Common myeloid progenitor, CD34-positive (primary cell): Measurements from ENCODE around the gene MEIS1. TPM values are rescaled to one million over a fixed set of nuclear protein-coding genes. Genes with fewer than 3 reads are reported as not detected.
A peak's percentile ranks its signal among the peaks of the same experiment; 100 is the strongest.
"Not testable (repeated sequence)": the region's sequence is repeated elsewhere in the genome, so short reads cannot be mapped to it uniquely, and the experiment has no call there.

Experiments
- CTCF ChIA-PET: fragments of 350-600 bp; sonication (Branson Sonifier 250); formaldehyde crosslinking; loops from one replicate; lab custom pipeline; 2021; ENCODE audit warnings: antibody characterized with exemption; lab: Charles Lee
- POLR2A ChIA-PET: fragments of 350-600 bp; sonication (Branson Sonifier 250); formaldehyde crosslinking; loops from one replicate; lab custom pipeline; 2021; ENCODE audit warnings: antibody characterized with exemption; lab: Charles Lee
- DNase-seq, 3 donors: peaks; one replicate each; pipeline versions ENCODE4 v3.0.0 to v3.0.0-alpha.2; 2013
- H3K27ac ChIP-seq, 2 experiments: 1 replicate in 1 of 2; 2 replicates in 1 of 2; pipeline ENCODE4 v1.7.0; 2013; ENCODE audit warnings: inconsistent platforms in 2 of 2, low read length in 2 of 2, mild to moderate bottlenecking in 2 of 2, low read depth in 1 of 2, moderate library complexity in 1 of 2; ENCODE audit not compliant: severe bottlenecking in 2 of 2, insufficient read depth in 1 of 2, poor library complexity in 1 of 2
- H3K27me3 ChIP-seq, 5 experiments: replicated peaks in 2 of 5; 1 replicate in 3 of 5; 2 replicates in 2 of 5; pipeline versions ENCODE4 v1.6.1 to v1.7.0; 2013; ENCODE audit warnings: low read length in 4 of 5, mild to moderate bottlenecking in 2 of 5, moderate library complexity in 2 of 5, inconsistent platforms in 1 of 5; ENCODE audit not compliant: insufficient read depth in 5 of 5, control insufficient read depth in 4 of 5
- H3K36me3 ChIP-seq, 4 experiments: 1 replicate in 2 of 4; 2 replicates in 2 of 4; pipeline versions ENCODE4 v1.6.1 to v1.7.0; 2013; ENCODE audit warnings: low read length in 3 of 4, control low read depth in 1 of 4, mild to moderate bottlenecking in 1 of 4; ENCODE audit not compliant: control insufficient read depth in 4 of 4, insufficient read depth in 4 of 4
- H3K4me1 ChIP-seq, 4 experiments: 1 replicate in 3 of 4; 2 replicates in 1 of 4; pipeline versions ENCODE4 v1.6.1 to v1.7.1; 2013; ENCODE audit warnings: low read length in 3 of 4, mild to moderate bottlenecking in 3 of 4, control low read depth in 1 of 4, inconsistent platforms in 1 of 4, moderate library complexity in 1 of 4; ENCODE audit not compliant: control insufficient read depth in 4 of 4, insufficient read depth in 4 of 4; ENCODE audit errors: control extremely low read depth in 1 of 4
- H3K4me3 ChIP-seq, 7 experiments: 1 replicate in 4 of 7; 2 replicates in 3 of 7; pipeline versions ENCODE4 v1.5.1 to v1.7.0; 2013; ENCODE audit warnings: mild to moderate bottlenecking in 7 of 7, low read length in 6 of 7, moderate library complexity in 6 of 7, inconsistent platforms in 2 of 7, low read depth in 2 of 7, control low read depth in 1 of 7; ENCODE audit not compliant: insufficient read depth in 4 of 7, control insufficient read depth in 1 of 7; ENCODE audit errors: extremely low read depth in 1 of 7
- H3K9me3 ChIP-seq, 5 experiments: 1 replicate in 4 of 5; 2 replicates in 1 of 5; pipeline versions ENCODE4 v1.6.1 to v1.7.1; 2013; ENCODE audit warnings: low read length in 4 of 5, mild to moderate bottlenecking in 2 of 5, inconsistent platforms in 1 of 5, low read depth in 1 of 5, moderate library complexity in 1 of 5; ENCODE audit not compliant: control insufficient read depth in 4 of 5, insufficient read depth in 2 of 5; ENCODE audit errors: control extremely low read depth in 1 of 5
- WGBS: methylation state at CpG from one replicate; pipeline ENCODE4 v1.1.5; 2013; ENCODE audit not compliant: insufficient coverage; 5-methylcytosine and 5-hydroxymethylcytosine counted together
- polyA plus RNA-seq: library from polyadenylated mRNA; unstranded; fragments of 120-200 nt; gene quantifications from one replicate; pipeline ENCODE4 v1.2.1, GENCODE V29; 2013

MEIS1 gene
- polyA plus RNA-seq, result 102 TPM

DNA sequence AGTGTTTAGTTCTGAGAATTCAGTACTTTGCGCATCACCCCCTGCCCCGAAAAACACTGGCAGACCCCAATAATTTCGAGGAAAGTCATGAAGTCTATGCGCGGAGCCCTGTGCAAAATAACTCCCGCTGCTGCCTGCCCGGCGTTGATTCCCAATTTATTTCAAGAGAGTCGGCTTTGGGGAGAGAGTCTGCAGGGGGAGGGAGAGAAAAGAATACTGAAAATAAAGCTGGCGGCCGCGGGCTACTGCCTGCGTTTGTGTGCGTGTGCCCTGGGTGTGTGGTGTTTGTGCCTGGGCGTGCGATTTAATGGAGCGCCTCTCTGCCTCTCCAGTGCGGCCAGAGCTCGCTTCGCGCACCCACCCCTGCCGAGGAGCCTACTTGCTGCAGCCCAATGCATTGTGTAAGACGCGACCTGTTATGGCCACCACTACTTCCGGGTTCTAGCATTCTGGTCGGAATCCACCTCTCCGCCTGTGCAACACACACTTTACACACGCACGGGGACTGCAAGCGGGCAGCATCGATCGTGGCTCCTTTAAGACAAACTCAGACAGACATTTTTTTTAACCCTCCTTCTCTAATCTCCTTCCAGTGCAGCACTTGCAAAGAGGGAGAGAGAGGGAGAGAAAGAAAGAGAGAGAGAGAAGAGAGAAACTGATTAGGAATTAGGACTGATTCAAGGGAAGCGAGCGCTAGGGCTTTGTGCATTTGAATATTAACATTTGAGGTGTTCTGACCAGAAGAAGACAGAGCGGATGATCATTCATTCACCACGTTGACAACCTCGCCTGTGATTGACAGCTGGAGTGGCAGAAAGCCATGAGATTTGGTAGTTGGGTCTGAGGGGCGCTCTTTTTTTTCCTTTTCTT, at the start of gene MEIS1:
MEIS1 (plus strand) TSS at position 447 of the 870 bp plus-strand sequence. CDS start 732 bp downstream, outside the sequence.
- H3K9me3 ChIP-seq, result no peaks in the 10 kb centered on the region
- H3K27ac ChIP-seq, result peak within 1 kb of the TSS; percentile 78 to 90
- peaks cover 0 to 24% (median 5%) of the 10 kb centered on the region in 4 experiments for H3K36me3 ChIP-seq
- ChIA-PET POLR2A (interaction anchor here (0.6 to 4.5 kb wide), 5 partner anchors 10 to 1134 kb away, joined by 3 to 28 read pairs (median 5); no protein-coding TSS in a partner anchor), CTCF (interaction anchor here (0.9 to 10.4 kb wide), 11 partner anchors 10 to 151 kb away, joined by 3 to 185 read pairs (median 6); no protein-coding TSS in a partner anchor)
- H3K4me3 ChIP-seq, result peak within 1 kb of the TSS; percentile 73 to 97 (median 92)
- peaks cover 12 to 64% (median 29%) of the 10 kb centered on the region in 4 experiments for H3K4me1 ChIP-seq
- 0% methylated on average over 23 of the region's 38 CpGs for WGBS
- peak; percentile 99 to 100 (median 99) for DNase-seq
- H3K27me3 ChIP-seq, result no peaks in the 10 kb centered on the region

DNA sequence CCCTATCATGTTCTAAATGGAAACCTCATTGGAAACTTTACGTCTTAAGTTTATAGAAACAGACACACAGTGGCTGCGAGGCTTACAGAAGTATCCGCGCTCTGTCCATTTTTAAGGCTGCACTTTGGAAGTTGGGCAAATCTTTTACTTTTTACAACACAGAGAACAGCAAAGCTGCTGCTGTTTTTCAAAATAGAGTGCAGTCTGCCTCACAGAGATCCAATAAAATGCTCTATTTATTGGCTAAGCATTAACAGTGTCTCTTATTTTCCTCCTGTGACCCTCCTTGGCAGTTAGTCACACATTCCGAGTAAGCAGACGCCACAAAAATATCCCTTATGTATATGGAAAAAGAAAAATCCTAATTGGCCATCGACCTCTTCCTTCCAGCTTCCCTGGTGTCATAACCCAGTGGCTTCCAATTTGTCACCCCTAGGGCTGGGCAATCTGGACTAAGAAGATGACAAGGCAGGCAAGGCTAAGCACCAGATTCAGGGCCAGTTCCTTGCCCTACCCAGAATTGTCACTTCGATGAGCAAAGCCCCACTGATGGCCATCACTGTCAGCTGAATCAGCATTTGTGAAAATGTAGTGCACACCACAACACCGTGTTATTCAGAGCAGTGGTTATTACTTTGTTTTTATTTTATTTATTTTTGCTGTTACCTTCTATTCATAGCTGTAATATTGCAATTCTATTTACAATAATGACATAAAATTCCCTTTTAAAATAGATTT, 47.7 kb upstream of the MEIS1 start:
- H3K4me1 ChIP-seq, result no peaks in the 10 kb centered on the region
- no peak for DNase-seq
- H3K4me3 ChIP-seq, result no peak overlapping the region
- POLR2A ChIA-PET, result no interaction called here
- CTCF ChIA-PET, result no interaction called here
- no peaks in the 10 kb centered on the region for H3K27me3 ChIP-seq
- H3K9me3 ChIP-seq, result peaks cover 0 to 1% (median 0%) of the 10 kb centered on the region in 5 experiments
- whole genome bisulfite sequencing, result 97% methylated on average over 5 of the region's 9 CpGs
- H3K27ac ChIP-seq, result no peak overlapping the region
- H3K36me3 ChIP-seq, result no peaks in the 10 kb centered on the region

DNA sequence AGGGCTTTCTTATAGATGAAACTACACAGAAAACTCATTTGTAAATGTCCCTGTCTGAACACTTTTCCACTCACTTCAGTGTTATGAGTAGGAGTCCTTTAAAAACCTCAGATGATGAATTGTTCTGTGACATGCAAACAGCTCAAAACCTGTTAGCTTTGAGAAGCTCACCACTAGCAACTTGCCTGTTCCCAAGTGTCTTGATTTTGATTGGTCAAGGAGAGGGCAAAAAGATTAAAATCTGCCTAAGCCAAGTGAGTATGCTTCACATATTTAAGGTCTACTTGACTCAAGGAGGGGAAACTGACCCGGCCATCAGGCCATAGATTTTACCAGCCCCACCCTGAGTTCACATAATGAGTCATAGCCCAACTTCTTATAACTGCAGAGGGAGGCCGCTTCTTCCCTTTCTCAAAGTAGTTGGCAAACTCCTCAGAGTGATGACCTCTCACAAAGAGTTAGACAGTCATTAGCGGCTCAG, 45.2 kb upstream of the MEIS1 start:
- CTCF ChIA-PET, result no interaction called here
- peak in 2 of 3 donors; percentile 2 to 8 for DNase-seq
- Histone ChIP-seq H3K4me3 (no peak overlapping the region), H3K27ac (no peak overlapping the region), H3K36me3 (no peaks in the 10 kb centered on the region), H3K4me1 (no peaks in the 10 kb centered on the region), H3K27me3 (no peaks in the 10 kb centered on the region), H3K9me3 (peaks cover 0 to 1% (median 0%) of the 10 kb centered on the region in 5 experiments)
- 100% methylated on average over 1 of the region's 3 CpGs for WGBS
- POLR2A ChIA-PET, result no interaction called here

DNA sequence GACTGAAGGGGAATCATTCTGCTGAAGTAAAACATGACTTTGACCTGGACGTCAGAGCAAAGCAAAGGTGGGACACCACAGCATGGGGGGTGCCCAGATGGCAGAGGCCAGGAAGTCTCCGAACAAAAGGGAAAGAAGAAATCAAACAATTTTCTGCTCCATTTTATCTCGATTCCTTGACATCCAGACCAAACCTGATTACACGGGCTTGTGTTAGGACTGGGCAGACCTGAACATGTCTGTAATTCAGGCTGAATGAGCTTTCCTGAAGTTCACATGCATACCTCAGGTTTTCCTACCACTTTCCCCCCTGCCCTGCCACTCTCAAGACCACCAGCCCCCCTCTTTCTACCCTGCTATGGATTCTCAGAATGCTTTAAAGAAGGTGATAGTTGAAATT, 44.8 kb upstream of the MEIS1 start:
- POLR2A ChIA-PET, result no interaction called here
- H3K4me3 ChIP-seq, result no peak overlapping the region
- no peaks in the 10 kb centered on the region for H3K4me1 ChIP-seq
- peaks cover 0 to 1% (median 0%) of the 10 kb centered on the region in 5 experiments for H3K9me3 ChIP-seq
- H3K27me3 ChIP-seq, result no peaks in the 10 kb centered on the region
- H3K27ac ChIP-seq, result no peak overlapping the region
- DNase-seq, result no peak
- H3K36me3 ChIP-seq, result no peaks in the 10 kb centered on the region
- WGBS, result 94% methylated on average over 2 of the region's 4 CpGs
- CTCF ChIA-PET, result no interaction called here

DNA sequence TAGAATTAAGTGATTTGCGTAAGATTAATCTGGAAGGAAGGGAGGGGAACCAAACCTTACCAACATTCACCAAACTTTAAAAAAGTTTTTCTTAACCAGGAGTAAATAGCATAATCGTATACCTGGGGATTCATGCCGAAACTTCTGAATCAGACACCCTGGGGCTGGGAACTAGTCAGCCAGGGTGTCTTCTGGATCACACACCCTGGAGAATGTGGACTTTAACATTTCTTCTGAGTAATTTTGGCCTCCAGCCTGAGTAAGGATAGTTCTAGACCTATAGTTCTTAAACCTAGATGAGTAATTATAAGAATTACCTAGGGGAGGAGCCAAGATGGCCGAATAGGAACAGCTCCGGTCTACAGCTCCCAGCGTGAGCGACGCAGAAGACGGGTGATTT, 44.1 kb upstream of the MEIS1 start:
- Histone ChIP-seq H3K4me3 (no peak overlapping the region), H3K27ac (no peak overlapping the region), H3K27me3 (no peaks in the 10 kb centered on the region), H3K4me1 (no peaks in the 10 kb centered on the region), H3K9me3 (peaks cover 0 to 1% (median 0%) of the 10 kb centered on the region in 5 experiments), H3K36me3 (no peaks in the 10 kb centered on the region)
- WGBS, result 94% methylated on average over 3 of the region's 9 CpGs
- ChIA-PET POLR2A (no interaction called here), CTCF (no interaction called here)
- no peak for DNase-seq

DNA sequence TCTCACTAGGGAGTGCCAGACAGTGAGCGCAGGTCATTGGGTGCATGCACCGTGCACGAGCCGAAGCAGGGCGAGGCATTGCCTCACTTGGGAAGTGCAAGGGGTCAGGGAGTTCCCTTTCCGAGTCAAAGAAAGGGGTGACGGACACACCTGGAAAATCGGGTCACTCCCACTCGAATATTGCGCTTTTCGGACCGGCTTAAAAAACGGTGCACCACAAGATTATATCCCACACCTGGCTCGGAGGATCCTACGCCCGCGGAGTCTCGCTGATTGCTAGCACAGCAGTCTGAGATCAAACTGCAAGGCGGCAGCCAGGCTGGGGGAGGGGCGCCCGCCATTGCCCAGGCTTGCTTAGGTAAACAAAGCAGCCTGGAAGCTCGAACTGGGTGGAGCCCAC, 43.7 kb upstream of the MEIS1 start:
- H3K4me1 ChIP-seq, CTCF ChIA-PET, H3K27ac ChIP-seq, H3K36me3 ChIP-seq, H3K4me3 ChIP-seq, POLR2A ChIA-PET, H3K9me3 ChIP-seq, DNase-seq, H3K27me3 ChIP-seq: not testable (repeated sequence)
- WGBS, result 100% methylated on average over 2 of the region's 22 CpGs
